Stimulated activated CD4-positive, alpha-beta T cell treated with anti-CD3 and anti-CD28 coated beads, Interleukin-15, amount 100 ng/mL, for 24 hours (primary cell): Measurements from ENCODE around the gene USP13.

Experiments
- DNase-seq: peaks from one replicate; pipeline ENCODE4 v3.0.0-alpha.2; 2020

The USP13 gene

GRCh38 chr3:179807588-179807987 is 154.7 kb downstream of the USP13 start:
- DNase-seq: no peak

- DNase-seq: no peak
Observed at GRCh38 chr3:179809639-179810038, 156.8 kb downstream of the USP13 start.

- DNase-seq: peak; percentile 5
Observed at GRCh38 chr3:179811321-179812095, 158.7 kb downstream of the USP13 start.

- DNase-seq: no peak
Observed at GRCh38 chr3:179812096-179812382, 159.2 kb downstream of the USP13 start.

- no peak for DNase-seq
Observed at GRCh38 chr3:179819379-179819778, 166.5 kb downstream of the USP13 start.

- no peak for DNase-seq
Observed at GRCh38 chr3:179822296-179822695, 169.5 kb downstream of the USP13 start.

GRCh38 chr3:179825527-179826246 is 172.8 kb downstream of the USP13 start:
- DNase-seq: no peak

- DNase-seq: no peak
Observed at GRCh38 chr3:179826247-179826637, 173.4 kb downstream of the USP13 start.

- no peak for DNase-seq
Observed at GRCh38 chr3:179828738-179829137, 175.9 kb downstream of the USP13 start.

- DNase-seq: no peak
Observed at GRCh38 chr3:179829401-179829800, 176.6 kb downstream of the USP13 start.

- no peak for DNase-seq
Observed at GRCh38 chr3:179832333-179832854, 179.6 kb downstream of the USP13 start.

- no peak for DNase-seq
Observed at GRCh38 chr3:179833294-179833693, 180.5 kb downstream of the USP13 start.

- DNase-seq: no peak
Observed at GRCh38 chr3:179837374-179837773, 184.5 kb downstream of the USP13 start.
